ENCODE data around the gene GTPBP4.
"Not testable (repeated sequence)": the region's sequence is repeated elsewhere in the genome, so short reads cannot be mapped to it uniquely, and the experiment has no call there.

GTPBP4 gene

GRCh38 chr10:1024103-1024502, 35.9 kb downstream of the GTPBP4 start:
- DNase-seq (ENCODE audit: low read depth, low spot score): no peak

GRCh38 chr10:1025683-1026082, 37.4 kb downstream of the GTPBP4 start, which contains the start of gene IDI2:
IDI2 (minus strand) TSS chr10:1025859; CDS start chr10:1024723, 1,136 bp downstream.
- no peak for DNase-seq (ENCODE audit: low read depth, low spot score)

- DNase-seq (ENCODE audit: low read depth, low spot score): no peak
Observed at GRCh38 chr10:1026578-1026977, 38.3 kb downstream of the GTPBP4 start.

- no peak for DNase-seq (ENCODE audit: low read depth, low spot score)
Observed at GRCh38 chr10:1029838-1030237, 41.6 kb downstream of the GTPBP4 start.

GRCh38 chr10:1033601-1034000, 45.4 kb downstream of the GTPBP4 start:
- no peak for DNase-seq (ENCODE audit: low read depth, low spot score)

- no peak for DNase-seq (ENCODE audit: low read depth, low spot score)
Observed at GRCh38 chr10:1034758-1035157, 46.5 kb downstream of the GTPBP4 start.

GRCh38 chr10:1035201-1035600, 47.0 kb downstream of the GTPBP4 start:
- DNase-seq (ENCODE audit: low read depth, low spot score): no peak

GRCh38 chr10:1036341-1036791, 48.1 kb downstream of the GTPBP4 start:
- peak; percentile 58 for DNase-seq (ENCODE audit: low read depth, low spot score)

- no peak for DNase-seq (ENCODE audit: low read depth, low spot score)
Observed at GRCh38 chr10:1037098-1037497, 48.9 kb downstream of the GTPBP4 start.

GRCh38 chr10:1038769-1039168, 50.5 kb downstream of the GTPBP4 start:
- DNase-seq (ENCODE audit: low read depth, low spot score): not testable (repeated sequence)

- DNase-seq (ENCODE audit: low read depth, low spot score): no peak
Observed at GRCh38 chr10:1040133-1040532, 51.9 kb downstream of the GTPBP4 start.

GRCh38 chr10:1041514-1041913, 53.3 kb downstream of the GTPBP4 start:
- DNase-seq (ENCODE audit: low read depth, low spot score): no peak

- no peak for DNase-seq (ENCODE audit: low read depth, low spot score)
Observed at GRCh38 chr10:1043532-1043995, 55.3 kb downstream of the GTPBP4 start.

GRCh38 chr10:1044146-1044545, 55.9 kb downstream of the GTPBP4 start:
- no peak for DNase-seq (ENCODE audit: low read depth, low spot score)

- no peak for DNase-seq (ENCODE audit: low read depth, low spot score)
Observed at GRCh38 chr10:1044964-1045363, 56.7 kb downstream of the GTPBP4 start.

- no peak for DNase-seq (ENCODE audit: low read depth, low spot score)
Observed at GRCh38 chr10:1045415-1045814, 57.2 kb downstream of the GTPBP4 start.

GRCh38 chr10:1047937-1048336, 59.7 kb downstream of the GTPBP4 start:
- peak; percentile 39 for DNase-seq (ENCODE audit: low read depth, low spot score)

- DNase-seq (ENCODE audit: low read depth, low spot score): no peak
Observed at GRCh38 chr10:1048349-1048731, 60.1 kb downstream of the GTPBP4 start.

GRCh38 chr10:1048732-1049424, 60.6 kb downstream of the GTPBP4 start, which contains the start of gene IDI1:
IDI1 (minus strand) TSS chr10:1049119; CDS start chr10:1049003, 116 bp downstream.
- peak; percentile 99 for DNase-seq (ENCODE audit: low read depth, low spot score)

- no peak for DNase-seq (ENCODE audit: low read depth, low spot score)
Observed at GRCh38 chr10:1049425-1049958, 61.3 kb downstream of the GTPBP4 start.

- DNase-seq (ENCODE audit: low read depth, low spot score): peak; percentile 15
Observed at GRCh38 chr10:1050145-1050544, 61.9 kb downstream of the GTPBP4 start.

- no peak for DNase-seq (ENCODE audit: low read depth, low spot score)
Observed at GRCh38 chr10:1050554-1050953, 62.3 kb downstream of the GTPBP4 start.

GRCh38 chr10:1054684-1055083, 66.5 kb downstream of the GTPBP4 start:
- no peak for DNase-seq (ENCODE audit: low read depth, low spot score)

Data from astrocyte of the hippocampus (primary cell).